H1 (cell line): Measurements from ENCODE around the gene GRIK1. TPM values are rescaled to one million over a fixed set of nuclear protein-coding genes. Genes with fewer than 3 reads are reported as not detected.

ENCODE experiments used
- CTCF ChIA-PET: fragments of 300-600 bp; sonication (Branson Sonifier 250); formaldehyde crosslinking; loops from one replicate; lab custom pipeline; 2021; ENCODE audit not compliant: partially characterized antibody; lab: Charles Lee
- POLR2A ChIA-PET: fragments of 300-600 bp; sonication (Branson Sonifier 250); formaldehyde crosslinking; loops from one replicate; lab custom pipeline; 2021; ENCODE audit warnings: inconsistent platforms; ENCODE audit not compliant: partially characterized antibody; lab: Charles Lee
- DNase-seq, 2 experiments: peaks; one replicate each; pipeline versions ENCODE4 v3.0.0 to v3.0.0-alpha.2; 2010 to 2022; ENCODE audit warnings: low spot score in 2 of 2, low read depth in 1 of 2, mixed read lengths in 1 of 2
- FAIRE-seq: peaks from 2 replicates; lab custom pipeline; 2011; peaks lifted over from hg19 to GRCh38; lab: Jason Lieb, UNC
- H2AFZ ChIP-seq: 2 replicates; pipeline ENCODE4 v1.8.1; 2012; ENCODE audit warnings: low read length, inconsistent platforms
- H2AK5ac ChIP-seq: 2 replicates; pipeline ENCODE4 v1.6.1; 2013; ENCODE audit warnings: low read depth, low read length
- H2BK120ac ChIP-seq: replicated peaks from 2 replicates; pipeline ENCODE3; 2013; ENCODE audit warnings: low read depth, low read length, inconsistent platforms
- H2BK12ac ChIP-seq: 2 replicates; pipeline ENCODE4 v1.6.1; 2013; ENCODE audit warnings: low read depth, low read length
- H2BK15ac ChIP-seq: 2 replicates; pipeline ENCODE4 v1.6.1; 2013; ENCODE audit warnings: low read length
- H2BK20ac ChIP-seq: 2 replicates; pipeline ENCODE4 v1.6.1; 2013; ENCODE audit warnings: low read length
- H2BK5ac ChIP-seq: 2 replicates; pipeline ENCODE4 v1.6.1; 2013; ENCODE audit warnings: low read depth, low read length
- H3K14ac ChIP-seq: 2 replicates; pipeline ENCODE4 v1.6.1; 2013; ENCODE audit warnings: inconsistent platforms; ENCODE audit not compliant: insufficient read length
- H3K18ac ChIP-seq: 2 replicates; pipeline ENCODE4 v1.6.1; 2013; ENCODE audit warnings: low read length; ENCODE audit errors: extremely low read depth
- H3K23ac ChIP-seq: 2 replicates; pipeline ENCODE4 v1.6.1; 2013; ENCODE audit warnings: inconsistent platforms; ENCODE audit not compliant: insufficient read length
- H3K23me2 ChIP-seq: 2 replicates; pipeline ENCODE4 v1.6.1; 2013; ENCODE audit warnings: low read depth, low read length
- H3K27ac ChIP-seq: 2 replicates; pipeline ENCODE4 v1.6.1; 2011; ENCODE audit warnings: low read depth, low read length, inconsistent platforms
- H3K27me3 ChIP-seq, 4 experiments: replicated peaks in 1 of 4; 1 replicate in 1 of 4; 2 replicates in 3 of 4; pipeline versions ENCODE4 v1.6.1 to v1.8.1; 2011 to 2013; ENCODE audit warnings: low read length in 3 of 4, mild to moderate bottlenecking in 3 of 4, inconsistent platforms in 2 of 4, mixed read lengths in 2 of 4, moderate library complexity in 1 of 4; ENCODE audit not compliant: control insufficient read depth in 3 of 4, insufficient read depth in 3 of 4; ENCODE audit errors: extremely low read depth in 1 of 4
- H3K36me3 ChIP-seq, 4 experiments: 2 replicates each; pipeline versions ENCODE4 v1.6.1 to v1.8.1; 2011 to 2013; ENCODE audit warnings: mild to moderate bottlenecking in 4 of 4, low read length in 3 of 4, moderate library complexity in 2 of 4, control low read depth in 1 of 4, inconsistent platforms in 1 of 4; ENCODE audit not compliant: insufficient read depth in 4 of 4, control insufficient read depth in 2 of 4
- H3K4ac ChIP-seq: replicated peaks from 2 replicates; pipeline ENCODE3; 2013; ENCODE audit warnings: low read length, low read depth, mixed read lengths, inconsistent platforms; ENCODE audit not compliant: insufficient read length
- H3K4me1 ChIP-seq, 4 experiments: replicated peaks in 1 of 4; 1 replicate in 1 of 4; 2 replicates in 3 of 4; pipeline versions ENCODE4 v1.6.1 to v1.8.1; 2011 to 2013; ENCODE audit warnings: low read length in 3 of 4, inconsistent platforms in 2 of 4, mixed read lengths in 1 of 4; ENCODE audit not compliant: insufficient read depth in 4 of 4, control insufficient read depth in 3 of 4
- H3K4me2 ChIP-seq, 2 experiments: 2 replicates each; pipeline versions ENCODE4 v1.6.1 to v1.8.1; 2011 to 2013; ENCODE audit warnings: low read depth in 2 of 2, low read length in 2 of 2, control low read depth in 1 of 2, inconsistent platforms in 1 of 2, mild to moderate bottlenecking in 1 of 2; ENCODE audit not compliant: insufficient read depth in 1 of 2
- H3K4me3 ChIP-seq, 4 experiments: fragments of 200-600, 300-600 bp in 1 of 4; sonication (generic), shearing (Covaris generic), sonication (Bioruptor Twin) in 1 of 4; 2 replicates each; pipeline versions ENCODE4 v1.5.1 to v1.8.1; 2011 to 2016; ENCODE audit warnings: low read length in 4 of 4, low read depth in 3 of 4, control low read depth in 2 of 4, inconsistent platforms in 2 of 4, mild to moderate bottlenecking in 2 of 4, mixed read lengths in 1 of 4, moderate library complexity in 1 of 4; ENCODE audit not compliant: insufficient read depth in 2 of 4; ENCODE audit errors: extremely low read depth in 1 of 4
- H3K56ac ChIP-seq: replicated peaks from 2 replicates; pipeline ENCODE3; 2013; ENCODE audit warnings: low read depth, mild to moderate bottlenecking, mixed read lengths, low read length, inconsistent platforms; ENCODE audit not compliant: insufficient read length
- H3K79me1 ChIP-seq: 2 replicates; pipeline ENCODE4 v1.6.1; 2013; ENCODE audit warnings: low read depth, low read length, control low read depth
- H3K79me2 ChIP-seq, 2 experiments: 2 replicates each; pipeline versions ENCODE4 v1.6.1 to v1.8.1; 2012 to 2013; ENCODE audit warnings: low read length in 2 of 2, mild to moderate bottlenecking in 2 of 2, inconsistent platforms in 1 of 2; ENCODE audit not compliant: insufficient read depth in 2 of 2, control insufficient read depth in 1 of 2
- H3K9ac ChIP-seq, 4 experiments: replicated peaks in 1 of 4; 1 replicate in 1 of 4; 2 replicates in 3 of 4; pipeline versions ENCODE4 v1.6.1 to v1.8.1; 2011 to 2013; ENCODE audit warnings: low read depth in 3 of 4, low read length in 3 of 4, control low read depth in 2 of 4, mild to moderate bottlenecking in 2 of 4, moderate library complexity in 2 of 4, inconsistent platforms in 1 of 4; ENCODE audit errors: extremely low read depth in 1 of 4
- H3K9me3 ChIP-seq, 2 experiments: 2 replicates each; pipeline versions ENCODE4 v1.6.1 to v1.8.1; 2012 to 2013; ENCODE audit warnings: mild to moderate bottlenecking in 2 of 2, moderate library complexity in 2 of 2, control low read depth in 1 of 2, inconsistent platforms in 1 of 2, low read depth in 1 of 2, low read length in 1 of 2, mixed read lengths in 1 of 2; ENCODE audit not compliant: insufficient read depth in 2 of 2
- H4K20me1 ChIP-seq, 2 experiments: replicated peaks in 1 of 2; 2 replicates each; pipeline versions ENCODE3 to v1.8.1; 2011 to 2013; ENCODE audit warnings: inconsistent platforms in 2 of 2, low read length in 2 of 2, mild to moderate bottlenecking in 1 of 2; ENCODE audit not compliant: insufficient read depth in 2 of 2, control insufficient read depth in 1 of 2
- H4K5ac ChIP-seq: 2 replicates; pipeline ENCODE4 v1.6.1; 2013; ENCODE audit warnings: low read length, low read depth, mixed read lengths, inconsistent platforms; ENCODE audit not compliant: insufficient read length
- H4K8ac ChIP-seq: 2 replicates; pipeline ENCODE4 v1.8.0; 2013; ENCODE audit warnings: mild to moderate bottlenecking, moderate library complexity, low read length, inconsistent platforms; ENCODE audit not compliant: insufficient read depth; ENCODE audit errors: extremely low read depth
- H4K91ac ChIP-seq: replicated peaks from 2 replicates; pipeline ENCODE3; 2013; ENCODE audit warnings: low read length, mixed read lengths, inconsistent platforms; ENCODE audit not compliant: insufficient read length
- KDM4A ChIP-seq: IDR thresholded peaks from one replicate; pipeline ENCODE4 v1.7.1; 2012; ENCODE audit warnings: low read depth, mild to moderate bottlenecking, moderate library complexity, low read length, inconsistent platforms; ENCODE audit not compliant: severe bottlenecking
- POLR2A ChIP-seq, 2 experiments: IDR thresholded peaks; 1 replicate in 1 of 2; 2 replicates in 1 of 2; pipeline ENCODE4 v1.6.1; 2011; ENCODE audit warnings: low read depth in 2 of 2, low read length in 2 of 2, mild to moderate bottlenecking in 2 of 2; ENCODE audit errors: control extremely low read depth in 1 of 2
- SAP30 ChIP-seq: fragments of 300-600 bp; sonication (generic); IDR thresholded peaks from 2 replicates; pipeline ENCODE4 v1.7.1; 2012; ENCODE audit warnings: low read length, moderate library complexity, mild to moderate bottlenecking, inconsistent platforms; ENCODE audit not compliant: insufficient read depth, insufficient replicate concordance
- SIX5 ChIP-seq: IDR thresholded peaks from 2 replicates; pipeline ENCODE4 v1.6.1; 2011; ENCODE audit warnings: mild to moderate bottlenecking, low read depth, low read length
- SP4 ChIP-seq: IDR thresholded peaks from 2 replicates; pipeline ENCODE4 v1.6.1; 2012; ENCODE audit warnings: low read length, inconsistent platforms
- SUZ12 ChIP-seq: fragments of 200-600 bp; sonication (generic); IDR thresholded peaks from 2 replicates; pipeline ENCODE4 v1.6.1; 2012; ENCODE audit warnings: mild to moderate bottlenecking, inconsistent platforms, low read length, moderate library complexity, mixed read lengths
- WGBS, 2 experiments: shearing (Covaris generic) in 1 of 2; methylation state at CpG; one replicate each; pipeline versions ENCODE4 v1.1.6 to v1.1.7; 2013 to 2015; ENCODE audit warnings: low lambda C conversion rate in 2 of 2, mixed read lengths in 2 of 2, inconsistent platforms in 1 of 2, low coverage in 1 of 2, missing lambda C conversion rate in 1 of 2; ENCODE audit not compliant: insufficient replicate concordance in 2 of 2, insufficient coverage in 1 of 2, insufficient read length in 1 of 2; ENCODE audit errors: extremely low coverage in 1 of 2, missing lambda C conversion rate in 1 of 2; 5-methylcytosine and 5-hydroxymethylcytosine counted together
- polyA plus RNA-seq, 7 experiments: library from polyadenylated mRNA; depleted of rRNA in 3 of 7; stranded (reverse) in 5 of 7; unstranded in 2 of 7; fragments of >200 nt in 5 of 7; fragments of 200-250 nt in 2 of 7; gene quantifications; 1 replicate in 5 of 7; 2 replicates in 1 of 7; 4 replicates in 1 of 7; pipeline versions ENCODE4 v1.2.1 to v1.2.3, GENCODE V29; 2011 to 2013; ENCODE audit warnings: missing spikeins in 2 of 7, mixed read lengths in 2 of 7
- total RNA-seq: library from RNA; stranded (reverse); fragmentation: NEBNext Ultra II Directional; extraction: Animal tissue kit (Norgen Biotek cat#: 25700); gene quantifications from 2 replicates; pipeline ENCODE4 v1.2.1, GENCODE V29; 2021

Gene GRIK1
- total and polyA plus RNA-seq, 2 of the 8 experiments (the other 6 are each of a cell fraction or from before 2014, with no cell fraction given), result 0.11 to 0.32 TPM

DNA sequence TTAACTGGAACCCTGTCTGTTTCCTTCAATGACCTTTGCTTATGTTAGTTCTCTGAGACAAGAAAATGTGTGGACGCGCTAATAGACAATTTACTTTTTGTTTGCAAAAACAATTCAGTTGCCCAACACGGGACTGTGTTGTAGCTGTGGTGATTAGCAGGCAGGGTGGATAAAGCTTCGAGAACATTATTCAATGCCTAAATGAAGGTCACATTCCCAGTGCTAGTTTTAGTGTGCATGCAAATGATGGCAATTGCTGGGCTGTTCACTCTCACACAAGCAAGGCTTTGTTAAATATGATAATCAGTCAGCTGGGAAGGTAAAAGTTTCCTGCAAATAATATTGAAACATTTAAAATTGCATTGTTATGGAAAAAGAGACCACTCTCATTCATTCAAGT lies 452.6 kb downstream of the GRIK1 start:
- Histone ChIP-seq H3K79me1 (no peaks in the 10 kb centered on the region), H2AK5ac (no peak overlapping the region), H3K23ac (no peak overlapping the region), H3K23me2 (no peaks in the 10 kb centered on the region), H3K36me3 (no peaks in the 10 kb centered on the region), H4K20me1 (no peaks in the 10 kb centered on the region), H2BK12ac (no peak overlapping the region), H2BK15ac (no peak overlapping the region), H3K27me3 (no peaks in the 10 kb centered on the region)
- ChIA-PET CTCF (interaction anchor here (0.6 to 3.2 kb wide), 4 partner anchors 10 to 185 kb away, joined by 3 to 11 read pairs (median 6); no protein-coding TSS in a partner anchor), POLR2A (interaction anchor here (0.6 to 1.0 kb wide), 2 partner anchors 10 to 132 kb away, joined by 3 to 5 read pairs; no protein-coding TSS in a partner anchor)
- TF ChIP-seq POLR2A (IDR thresholded peaks at IDR 0.05; ENCODE audit: control extremely low read depth in 1 of 2, low read depth in 2 of 2, low read length in 2 of 2), result no peak
- TF ChIP-seq SUZ12, result no peak
- TF ChIP-seq SP4, result no peak
- TF ChIP-seq KDM4A, result no peak
- no peak for TF ChIP-seq SAP30
- TF ChIP-seq SIX5, result no peak
- TF ChIP-seq, all 59 proteins: peak for 0
- H2BK120ac ChIP-seq, result no peak overlapping the region
- H3K27ac ChIP-seq, result no peak overlapping the region
- FAIRE-seq (no peak), DNase-seq (no peak)
- 0 out of 2 replicates have a peak overlapping the region, but pooled peaks have one; percentile 18 for H2AFZ ChIP-seq
- H3K4me2 ChIP-seq, result no peak overlapping the region
- no peak overlapping the region for H3K18ac ChIP-seq
- no peak overlapping the region for H4K91ac ChIP-seq
- no peaks in the 10 kb centered on the region for H3K9me3 ChIP-seq
- H3K9ac ChIP-seq, result no peak overlapping the region
- H2BK20ac ChIP-seq, result no peak overlapping the region
- H3K4ac ChIP-seq, result no peak overlapping the region
- H3K14ac ChIP-seq, result no peak overlapping the region
- no peak overlapping the region for H2BK5ac ChIP-seq
- H3K4me1 ChIP-seq, result peaks cover 3 to 5% (median 4%) of the 10 kb centered on the region in 4 experiments; a peak in 6 of 7 replicates
- H3K4me3 ChIP-seq, result no peak overlapping the region
- H4K5ac ChIP-seq, result no peak overlapping the region
- 53% methylated on average over 4 of the region's 4 CpGs; no CpG with 5 or more reads in 1 of the 2 experiments for WGBS, 2 experiments
- H3K56ac ChIP-seq, result no peak overlapping the region
- no peaks in the 10 kb centered on the region for H3K79me2 ChIP-seq
- no peak overlapping the region for H4K8ac ChIP-seq
